ENCODE data around the gene MED29. TPM values are rescaled to one million over a fixed set of nuclear protein-coding genes. Genes with fewer than 3 reads are reported as not detected.

Gene MED29
- total and polyA plus RNA-seq, 2 of the 13 experiments (the other 11 are each of a cell fraction or from before 2014, with no cell fraction given), result 14.0 to 19.7 TPM

DNA sequence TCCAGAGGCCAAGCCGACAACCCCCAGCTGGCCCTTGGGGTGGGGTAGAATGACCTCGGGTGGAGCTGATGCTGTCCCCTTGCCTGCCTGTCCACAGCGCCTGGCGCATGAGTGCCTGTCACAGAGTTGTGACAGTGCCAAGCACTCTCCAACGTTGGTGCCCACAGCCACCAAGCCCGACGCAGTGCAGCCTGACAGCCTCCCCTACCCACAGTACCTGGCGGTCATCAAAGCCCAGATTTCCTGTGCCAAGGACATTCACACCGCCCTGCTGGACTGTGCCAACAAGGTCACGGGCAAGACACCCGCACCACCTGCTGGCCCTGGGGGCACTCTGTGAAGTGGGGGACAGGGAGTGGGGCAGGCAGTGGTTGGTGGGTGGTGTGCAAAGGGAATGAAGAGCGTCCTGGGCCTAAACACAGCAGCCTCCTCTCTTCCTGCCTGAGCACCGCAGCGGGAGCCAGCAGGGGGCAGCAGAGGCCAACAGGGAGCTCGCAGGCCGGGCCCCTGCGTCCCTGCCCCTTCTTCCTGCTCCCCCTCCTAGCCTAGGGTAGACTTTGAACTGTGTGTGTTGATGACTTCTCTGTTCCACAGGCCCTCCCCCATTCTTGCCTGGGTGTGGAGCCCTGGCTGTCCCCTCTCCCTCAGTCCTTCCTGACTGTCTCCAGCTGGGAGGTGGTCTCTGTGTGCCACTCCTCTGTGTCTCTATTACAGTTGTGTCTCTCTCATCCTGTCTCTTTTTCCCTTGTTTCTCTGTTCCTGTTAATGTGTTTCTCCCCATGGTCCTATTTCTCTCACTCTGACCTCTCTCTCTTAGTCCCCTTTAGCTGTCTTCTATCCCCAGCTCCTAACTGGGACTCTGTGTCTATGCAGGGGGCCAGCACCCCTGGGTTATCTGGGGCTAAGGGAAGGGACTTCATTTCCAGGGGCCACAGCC, 6.5 kb downstream of the MED29 start (continued):
- TF ChIP-seq, protein P1, sequence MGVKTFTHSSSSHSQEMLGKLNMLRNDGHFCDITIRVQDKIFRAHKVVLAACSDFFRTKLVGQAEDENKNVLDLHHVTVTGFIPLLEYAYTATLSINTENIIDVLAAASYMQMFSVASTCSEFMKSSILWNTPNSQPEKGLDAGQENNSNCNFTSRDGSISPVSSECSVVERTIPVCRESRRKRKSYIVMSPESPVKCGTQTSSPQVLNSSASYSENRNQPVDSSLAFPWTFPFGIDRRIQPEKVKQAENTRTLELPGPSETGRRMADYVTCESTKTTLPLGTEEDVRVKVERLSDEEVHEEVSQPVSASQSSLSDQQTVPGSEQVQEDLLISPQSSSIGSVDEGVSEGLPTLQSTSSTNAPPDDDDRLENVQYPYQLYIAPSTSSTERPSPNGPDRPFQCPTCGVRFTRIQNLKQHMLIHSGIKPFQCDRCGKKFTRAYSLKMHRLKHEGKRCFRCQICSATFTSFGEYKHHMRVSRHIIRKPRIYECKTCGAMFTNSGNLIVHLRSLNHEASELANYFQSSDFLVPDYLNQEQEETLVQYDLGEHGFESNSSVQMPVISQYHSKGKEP (CRISPR knock-in tag; IDR thresholded peaks at IDR 0.05), result peak; percentile 74; the same call in 1 of the 2 replicates
- TF ChIP-seq PRMT3 (CRISPR knock-in tag; IDR thresholded peaks at IDR 0.05; ENCODE audit: borderline replicate concordance, low read depth) (no peak), GLI4 (CRISPR knock-in tag; IDR thresholded peaks at IDR 0.05; ENCODE audit: borderline replicate concordance) (no peak), ZNF550 (CRISPR knock-in tag; IDR thresholded peaks at IDR 0.05; ENCODE audit: borderline replicate concordance) (no peak), ZNF629 (CRISPR knock-in tag; conservative IDR thresholded peaks at IDR 0.05) (0 out of 2 replicates have a peak, but pooled peaks have one; percentile 53), ZNF510 (CRISPR knock-in tag; IDR thresholded peaks at IDR 0.05; ENCODE audit: low read depth) (no peak), ARNTL (CRISPR knock-in tag; IDR thresholded peaks at IDR 0.05) (peak; percentile 85), FOXJ3 (CRISPR knock-in tag; IDR thresholded peaks at IDR 0.05; ENCODE audit: borderline replicate concordance) (peak; percentile 51; the same call in 1 of the 2 replicates), ZNF468 (CRISPR knock-in tag; IDR thresholded peaks at IDR 0.05) (no peak), HOXA7 (CRISPR knock-in tag; IDR thresholded peaks at IDR 0.05) (no peak), ZNF530 (CRISPR knock-in tag; IDR thresholded peaks at IDR 0.05; ENCODE audit: low read depth) (no peak), WIZ (CRISPR knock-in tag; IDR thresholded peaks at IDR 0.05) (peak; percentile 68; the same call in 1 of the 2 replicates)
- TF ChIP-seq, protein P2, sequence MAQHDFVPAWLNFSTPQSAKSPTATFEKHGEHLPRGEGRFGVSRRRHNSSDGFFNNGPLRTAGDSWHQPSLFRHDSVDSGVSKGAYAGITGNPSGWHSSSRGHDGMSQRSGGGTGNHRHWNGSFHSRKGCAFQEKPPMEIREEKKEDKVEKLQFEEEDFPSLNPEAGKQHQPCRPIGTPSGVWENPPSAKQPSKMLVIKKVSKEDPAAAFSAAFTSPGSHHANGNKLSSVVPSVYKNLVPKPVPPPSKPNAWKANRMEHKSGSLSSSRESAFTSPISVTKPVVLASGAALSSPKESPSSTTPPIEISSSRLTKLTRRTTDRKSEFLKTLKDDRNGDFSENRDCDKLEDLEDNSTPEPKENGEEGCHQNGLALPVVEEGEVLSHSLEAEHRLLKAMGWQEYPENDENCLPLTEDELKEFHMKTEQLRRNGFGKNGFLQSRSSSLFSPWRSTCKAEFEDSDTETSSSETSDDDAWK (CRISPR knock-in tag; IDR thresholded peaks at IDR 0.05), result no peak
- TF ChIP-seq, protein P3, sequence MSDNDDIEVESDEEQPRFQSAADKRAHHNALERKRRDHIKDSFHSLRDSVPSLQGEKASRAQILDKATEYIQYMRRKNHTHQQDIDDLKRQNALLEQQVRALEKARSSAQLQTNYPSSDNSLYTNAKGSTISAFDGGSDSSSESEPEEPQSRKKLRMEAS (IDR thresholded peaks at IDR 0.05), result peak; percentile 68
- TF ChIP-seq, protein P4, sequence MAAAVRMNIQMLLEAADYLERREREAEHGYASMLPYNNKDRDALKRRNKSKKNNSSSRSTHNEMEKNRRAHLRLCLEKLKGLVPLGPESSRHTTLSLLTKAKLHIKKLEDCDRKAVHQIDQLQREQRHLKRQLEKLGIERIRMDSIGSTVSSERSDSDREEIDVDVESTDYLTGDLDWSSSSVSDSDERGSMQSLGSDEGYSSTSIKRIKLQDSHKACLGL (CRISPR knock-in tag; IDR thresholded peaks at IDR 0.05), result no peak
- TF ChIP-seq, protein P5, sequence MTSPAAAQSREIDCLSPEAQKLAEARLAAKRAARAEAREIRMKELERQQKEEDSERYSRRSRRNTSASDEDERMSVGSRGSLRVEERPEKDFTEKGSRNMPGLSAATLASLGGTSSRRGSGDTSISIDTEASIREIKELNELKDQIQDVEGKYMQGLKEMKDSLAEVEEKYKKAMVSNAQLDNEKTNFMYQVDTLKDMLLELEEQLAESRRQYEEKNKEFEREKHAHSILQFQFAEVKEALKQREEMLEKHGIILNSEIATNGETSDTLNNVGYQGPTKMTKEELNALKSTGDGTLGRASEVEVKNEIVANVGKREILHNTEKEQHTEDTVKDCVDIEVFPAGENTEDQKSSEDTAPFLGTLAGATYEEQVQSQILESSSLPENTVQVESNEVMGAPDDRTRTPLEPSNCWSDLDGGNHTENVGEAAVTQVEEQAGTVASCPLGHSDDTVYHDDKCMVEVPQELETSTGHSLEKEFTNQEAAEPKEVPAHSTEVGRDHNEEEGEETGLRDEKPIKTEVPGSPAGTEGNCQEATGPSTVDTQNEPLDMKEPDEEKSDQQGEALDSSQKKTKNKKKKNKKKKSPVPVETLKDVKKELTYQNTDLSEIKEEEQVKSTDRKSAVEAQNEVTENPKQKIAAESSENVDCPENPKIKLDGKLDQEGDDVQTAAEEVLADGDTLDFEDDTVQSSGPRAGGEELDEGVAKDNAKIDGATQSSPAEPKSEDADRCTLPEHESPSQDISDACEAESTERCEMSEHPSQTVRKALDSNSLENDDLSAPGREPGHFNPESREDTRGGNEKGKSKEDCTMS (CRISPR knock-in tag; conservative IDR thresholded peaks at IDR 0.05), result no peak
- TF ChIP-seq, protein P6, sequence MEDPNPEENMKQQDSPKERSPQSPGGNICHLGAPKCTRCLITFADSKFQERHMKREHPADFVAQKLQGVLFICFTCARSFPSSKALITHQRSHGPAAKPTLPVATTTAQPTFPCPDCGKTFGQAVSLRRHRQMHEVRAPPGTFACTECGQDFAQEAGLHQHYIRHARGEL (CRISPR knock-in tag; IDR thresholded peaks at IDR 0.05), result no peak; the same call in 1 of the 2 replicates
- TF ChIP-seq, protein P7, sequence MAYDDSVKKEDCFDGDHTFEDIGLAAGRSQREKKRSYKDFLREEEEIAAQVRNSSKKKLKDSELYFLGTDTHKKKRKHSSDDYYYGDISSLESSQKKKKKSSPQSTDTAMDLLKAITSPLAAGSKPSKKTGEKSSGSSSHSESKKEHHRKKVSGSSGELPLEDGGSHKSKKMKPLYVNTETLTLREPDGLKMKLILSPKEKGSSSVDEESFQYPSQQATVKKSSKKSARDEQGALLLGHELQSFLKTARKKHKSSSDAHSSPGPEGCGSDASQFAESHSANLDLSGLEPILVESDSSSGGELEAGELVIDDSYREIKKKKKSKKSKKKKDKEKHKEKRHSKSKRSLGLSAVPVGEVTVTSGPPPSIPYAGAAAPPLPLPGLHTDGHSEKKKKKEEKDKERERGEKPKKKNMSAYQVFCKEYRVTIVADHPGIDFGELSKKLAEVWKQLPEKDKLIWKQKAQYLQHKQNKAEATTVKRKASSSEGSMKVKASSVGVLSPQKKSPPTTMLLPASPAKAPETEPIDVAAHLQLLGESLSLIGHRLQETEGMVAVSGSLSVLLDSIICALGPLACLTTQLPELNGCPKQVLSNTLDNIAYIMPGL (CRISPR knock-in tag; IDR thresholded peaks at IDR 0.05; ENCODE audit: borderline replicate concordance in 1 of 2, low read depth in 1 of 2), result peak; percentile 89 to 99

Measured in HepG2 (cell line).